HG03135 (cell line): ENCODE measurements around the gene EPAS1.

Experiments used
- ATAC-seq: cut with Tn5 transposase; IDR thresholded peaks from one replicate; pipeline ENCODE4 v1.9.1; 2021; ENCODE audit warnings: mild to moderate bottlenecking, moderate library complexity; ENCODE audit not compliant: unreplicated experiment

Gene EPAS1

DNA sequence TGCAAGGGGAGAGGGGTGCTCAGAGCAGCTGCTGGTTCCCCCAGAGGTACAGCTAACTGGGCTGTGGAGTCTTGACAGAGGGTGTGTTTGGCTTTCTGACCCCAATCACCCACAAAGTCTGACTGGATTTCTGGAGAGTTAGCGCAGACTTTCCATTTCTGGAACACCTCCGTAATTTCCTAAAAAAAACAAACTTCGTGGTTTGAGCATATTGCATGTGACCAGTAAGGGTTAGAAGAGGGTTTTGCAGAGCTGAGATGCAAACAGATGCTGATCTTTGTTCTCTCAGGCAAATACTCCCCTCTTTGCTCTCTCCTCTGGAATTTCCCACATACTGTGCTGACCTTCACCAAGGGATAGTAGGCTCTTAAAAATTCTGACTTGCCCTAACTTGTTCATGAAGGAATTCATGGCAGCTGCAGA is 137.7 kb downstream of the EPAS1 start:
- no peak for ATAC-seq

GRCh38 chr2:46435353-46435752 is 138.1 kb downstream of the EPAS1 start:
- ATAC-seq: no peak

GRCh38 chr2:46435796-46436360 is 138.7 kb downstream of the EPAS1 start:
- no peak for ATAC-seq
